Activated T-cell treated with anti-CD3 and anti-CD28 coated beads for 24 hours (primary cell): ENCODE data around the gene RASSF1.
"Not testable (repeated sequence)": the region's sequence is repeated elsewhere in the genome, so short reads cannot be mapped to it uniquely, and the experiment has no call there.

Source experiments
- DNase-seq: peaks from one replicate; pipeline ENCODE4 v3.0.0-alpha.2; 2020; ENCODE audit warnings: low read depth

The RASSF1 gene

DNA sequence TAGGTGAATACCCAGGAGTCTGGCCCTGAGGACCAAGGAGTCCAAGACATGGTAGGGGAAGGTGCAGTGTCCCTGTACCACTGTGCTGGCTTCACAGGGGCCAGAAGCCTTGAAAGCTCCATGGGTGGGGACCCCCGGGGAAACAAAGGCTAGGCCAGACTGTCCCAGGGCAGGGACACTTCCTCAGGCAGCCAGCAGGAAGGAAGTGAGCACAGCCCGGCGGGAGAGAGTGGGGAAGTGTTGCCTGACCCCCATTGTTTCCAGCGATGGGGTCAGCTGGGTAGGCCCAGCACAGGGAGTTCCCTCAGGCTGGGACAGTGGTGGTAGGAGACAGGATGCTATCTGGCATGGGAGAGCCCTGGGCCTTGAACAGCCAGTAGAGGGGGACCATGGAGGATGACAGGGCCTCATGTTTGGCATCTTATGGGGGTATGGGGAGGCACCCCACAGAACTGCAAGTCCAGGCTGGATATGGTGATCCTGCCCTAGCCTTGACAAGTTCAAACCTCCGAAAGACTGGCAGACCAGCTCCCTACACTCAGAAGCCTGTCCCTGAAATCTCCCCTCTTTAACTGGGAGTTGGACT, 16.9 kb downstream of the RASSF1 start:
- no peak for DNase-seq

DNA sequence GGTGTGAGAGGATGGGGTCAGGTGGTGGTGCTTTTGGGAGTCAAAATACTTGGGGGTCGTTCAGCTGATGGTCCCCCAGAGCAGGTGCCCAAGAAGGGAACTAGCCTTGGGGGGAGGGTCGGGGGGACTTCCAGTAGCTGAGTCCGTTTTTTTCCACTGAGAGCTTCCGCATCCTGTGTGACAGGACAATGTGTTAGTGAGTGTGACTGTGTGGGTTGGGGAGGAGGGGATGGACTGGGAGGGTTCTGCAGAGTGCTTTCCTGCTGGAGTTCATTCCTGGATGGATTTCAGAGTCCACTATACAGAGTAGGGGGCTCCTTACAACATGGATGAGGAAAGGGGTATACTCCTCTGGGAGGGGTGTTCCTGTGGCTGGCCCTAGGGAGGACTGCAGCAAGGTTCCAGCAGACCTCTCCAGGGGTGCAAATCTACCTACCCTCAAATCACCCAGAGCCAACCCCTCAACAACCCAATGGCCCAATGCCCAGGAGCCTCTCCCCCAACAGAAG, 17.5 kb downstream of the RASSF1 start:
- DNase-seq, result no peak

DNA sequence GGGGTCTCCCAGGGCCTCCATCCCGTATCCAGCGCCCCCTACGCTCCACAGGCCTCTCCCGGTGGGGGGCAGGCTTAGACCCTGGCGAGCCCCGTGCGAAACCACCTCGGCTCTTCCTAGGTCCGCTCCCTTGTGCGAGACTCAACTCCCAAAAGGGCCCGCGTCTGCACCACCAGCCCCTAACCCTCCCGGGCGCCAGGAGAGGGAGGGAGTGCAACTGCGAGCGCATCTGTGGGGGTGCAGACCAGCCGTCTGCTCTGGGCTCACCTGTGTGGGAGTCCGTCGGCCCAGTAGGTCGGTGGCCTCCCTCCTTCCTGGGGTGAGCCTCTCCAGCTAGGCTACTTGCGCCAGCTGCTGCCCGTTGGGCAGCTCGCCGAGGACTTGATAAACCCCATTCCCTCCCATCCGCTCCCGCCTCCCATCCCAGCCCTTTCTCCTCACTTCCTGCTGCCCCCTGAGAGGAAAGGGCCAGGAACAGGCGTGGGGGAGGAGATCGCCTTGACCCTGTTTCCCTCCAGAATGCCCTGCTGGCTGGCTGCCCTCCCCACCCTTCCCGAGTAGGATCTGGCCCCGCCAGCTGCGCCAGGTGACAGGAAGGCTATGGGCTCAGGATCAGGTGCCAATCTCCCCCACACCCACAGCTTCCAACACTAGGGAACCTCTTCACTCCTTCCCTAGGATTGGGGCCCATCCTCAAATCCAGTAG, 18.1 kb downstream of the RASSF1 start, which contains the start of gene HYAL2:
Gene HYAL2, minus strand, starts transcription at position 360 of the 706 bp plus-strand sequence. CDS start 2,256 bp downstream, outside the sequence.
- DNase-seq, result no peak

DNA sequence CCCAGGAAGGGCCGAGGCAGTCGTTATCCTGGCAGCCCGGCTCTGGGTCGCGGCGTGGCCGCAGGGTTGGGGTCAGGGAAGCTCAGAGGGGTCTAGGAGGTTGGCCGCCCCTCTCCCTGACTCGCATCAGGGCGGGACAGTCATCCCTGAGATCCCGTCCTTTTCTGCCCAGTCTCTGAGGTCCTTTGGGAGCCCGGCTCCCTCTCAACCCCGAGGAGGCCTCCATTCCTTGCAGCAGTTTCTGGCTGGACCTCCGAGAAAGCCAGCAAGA, 18.6 kb downstream of the RASSF1 start:
- DNase-seq, result no peak

DNA sequence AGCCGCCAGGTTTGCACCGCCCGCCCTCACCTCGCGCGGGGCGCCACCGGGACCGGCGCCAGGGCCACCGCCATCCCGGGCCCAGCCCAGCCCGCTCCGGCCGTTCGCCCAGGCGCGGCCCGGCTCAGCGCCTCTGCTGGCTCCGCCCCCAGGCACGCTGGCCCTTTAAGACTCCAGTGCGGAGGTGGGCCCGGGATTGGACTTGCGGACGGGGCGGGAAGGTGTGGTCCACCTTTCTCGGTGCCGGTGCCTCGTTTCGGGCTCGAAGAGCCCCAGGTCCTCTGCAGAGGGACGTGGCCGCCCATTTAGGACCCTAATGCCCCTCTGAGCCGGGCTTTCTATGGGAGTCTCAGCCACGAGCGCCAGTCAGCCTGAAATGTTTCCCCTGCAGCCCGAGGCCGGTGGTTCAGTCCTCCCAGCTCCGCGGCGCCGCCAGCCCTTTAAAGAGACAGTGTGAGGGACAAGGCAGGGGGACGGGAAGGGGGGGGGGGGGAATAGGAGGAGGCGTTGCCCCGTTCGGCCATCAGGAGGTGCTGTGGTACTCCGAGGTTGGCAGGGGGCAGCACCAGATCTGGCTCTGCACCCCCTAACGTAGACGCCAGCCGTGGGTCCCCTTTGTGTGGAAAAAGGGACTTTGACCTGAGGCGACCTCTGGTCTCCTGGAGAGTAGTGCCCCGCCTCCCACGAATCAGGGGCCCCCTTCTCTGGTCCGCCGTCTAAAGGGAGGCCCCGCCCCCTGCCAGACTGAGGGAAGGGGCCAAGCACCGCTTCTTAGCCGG, 19.1 kb downstream of the RASSF1 start:
- DNase-seq, result peak; percentile 76

DNA sequence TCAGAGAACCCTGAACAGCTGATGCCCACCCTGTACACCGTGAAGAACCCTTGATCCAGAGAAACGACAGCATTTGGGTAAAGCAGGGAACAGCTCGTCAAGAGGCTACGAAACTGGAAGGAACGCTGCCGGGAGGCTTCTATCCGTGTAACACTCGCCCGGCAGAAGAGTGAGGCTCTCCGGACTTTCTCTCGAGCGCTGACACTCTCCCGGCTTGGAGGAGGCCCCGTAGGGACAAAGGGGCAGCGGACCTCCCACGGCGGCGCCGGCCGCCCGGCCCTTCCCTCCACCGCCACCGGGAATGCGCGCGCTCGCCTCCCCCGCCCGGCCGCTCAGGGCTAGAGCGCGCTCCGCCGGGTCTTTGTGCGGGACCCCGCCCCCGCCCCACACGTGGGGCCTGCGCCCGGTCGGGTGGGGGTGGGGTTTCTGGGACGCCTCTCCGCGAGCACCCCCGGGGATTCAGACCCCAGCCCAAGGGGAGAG, 19.7 kb downstream of the RASSF1 start:
- peak; percentile 54 for DNase-seq

DNA sequence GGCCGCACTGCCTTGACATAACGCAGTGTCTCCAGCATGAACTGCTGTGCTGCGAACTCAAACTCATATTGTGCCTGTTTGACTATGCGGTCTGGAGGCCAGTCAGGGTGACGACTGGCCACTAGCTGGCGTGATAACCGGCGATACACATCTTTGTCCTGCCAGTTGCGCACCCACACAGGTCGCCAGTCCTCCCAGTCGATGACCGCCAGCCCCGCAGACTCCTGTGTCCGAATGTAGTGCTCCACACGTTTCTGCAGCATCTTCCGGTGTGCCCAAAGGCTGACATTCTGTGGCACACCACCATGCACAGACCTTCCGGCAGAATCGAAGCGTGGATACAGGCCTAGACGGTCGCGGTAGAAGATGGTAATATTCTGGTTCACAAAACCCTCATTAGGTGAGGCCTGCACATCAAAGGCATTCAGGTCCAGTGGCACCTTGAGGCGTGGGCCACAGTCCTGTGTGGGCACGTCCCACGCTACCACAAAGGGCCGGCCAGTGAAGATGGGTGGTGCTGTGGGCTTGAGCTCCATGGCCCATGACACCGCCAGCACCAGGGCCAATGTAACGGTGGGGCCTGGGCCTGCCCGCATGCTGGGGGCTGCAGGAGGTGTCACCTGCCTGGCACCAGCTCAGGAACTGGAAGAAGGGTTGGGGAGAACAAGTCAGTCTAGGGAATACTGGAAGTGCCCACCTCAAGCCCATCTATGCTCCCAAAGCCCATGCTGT, 20.6 kb downstream of the RASSF1 start:
- no peak for DNase-seq

DNA sequence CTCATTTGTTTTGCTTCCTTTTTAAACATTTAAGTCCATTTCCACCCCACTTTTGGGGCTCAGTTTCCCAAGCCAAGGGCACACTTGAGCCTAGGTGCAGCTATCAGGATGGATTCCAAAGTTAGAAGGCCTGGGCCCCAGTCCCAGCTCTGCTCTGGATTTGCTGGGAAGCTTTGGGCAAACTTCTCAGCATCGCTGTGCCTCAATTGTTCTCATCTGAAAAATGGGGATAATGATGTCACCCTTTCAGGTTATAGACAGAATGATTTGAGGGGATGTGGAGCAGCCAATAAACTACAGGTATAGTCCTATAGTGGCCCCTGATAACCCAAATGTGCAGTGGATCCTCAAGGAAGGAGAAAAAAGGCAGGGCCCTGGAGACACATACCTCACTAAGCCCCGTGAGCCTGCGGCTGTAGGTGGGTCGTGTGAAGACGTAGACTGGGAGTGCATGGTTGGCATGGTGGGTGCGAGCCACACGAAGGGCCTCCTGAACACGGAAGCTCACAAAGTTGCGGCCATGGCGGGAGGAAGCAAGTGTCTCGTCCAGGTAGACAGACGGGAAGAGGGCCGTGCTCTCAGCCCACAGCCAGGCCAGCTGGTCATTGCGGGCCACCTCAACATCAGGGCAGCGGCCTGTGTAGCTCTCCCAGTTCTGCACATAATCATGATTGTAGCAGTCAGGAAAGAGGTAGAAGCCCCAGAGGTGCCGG, 21.3 kb downstream of the RASSF1 start:
- no peak for DNase-seq

DNA sequence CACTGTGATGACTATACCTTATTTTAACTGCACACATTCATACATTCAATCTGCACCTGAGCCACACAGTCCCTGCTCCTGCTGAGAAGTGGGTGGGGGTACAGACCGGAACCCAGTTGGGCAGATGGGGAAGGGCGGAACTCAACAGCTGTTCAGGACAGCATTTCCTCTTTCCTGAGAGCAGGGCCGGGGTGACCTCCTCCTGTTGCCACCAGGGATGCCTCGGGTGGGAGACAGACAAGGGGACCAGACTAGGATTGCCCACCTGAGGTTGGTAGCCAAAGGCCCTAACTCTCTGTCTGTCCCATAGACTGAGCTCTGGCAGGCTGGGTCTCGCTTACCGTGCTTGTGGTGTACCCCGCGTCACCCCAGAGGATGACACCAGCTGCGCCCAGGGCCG, 22.0 kb downstream of the RASSF1 start:
- no peak for DNase-seq

DNA sequence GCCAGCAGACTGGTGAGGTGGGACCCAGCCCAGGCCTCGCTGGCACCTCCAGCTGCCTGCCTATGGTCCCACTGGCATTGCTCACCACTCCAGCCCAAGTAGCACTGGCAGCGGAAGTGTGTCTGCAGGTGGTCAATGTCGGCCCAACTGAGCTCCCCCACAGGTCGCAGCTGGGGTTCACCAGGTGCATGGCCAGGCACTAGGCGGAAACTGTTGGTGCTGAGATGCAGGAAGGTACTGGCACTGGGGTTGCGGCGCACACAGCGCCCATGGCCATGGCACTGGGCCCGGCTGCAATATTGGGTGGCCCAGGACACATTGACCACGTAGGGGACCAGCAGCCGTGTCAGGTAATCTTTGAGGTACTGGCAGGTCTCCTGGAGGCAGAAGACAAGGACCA, 22.5 kb downstream of the RASSF1 start:
- no peak for DNase-seq

DNA sequence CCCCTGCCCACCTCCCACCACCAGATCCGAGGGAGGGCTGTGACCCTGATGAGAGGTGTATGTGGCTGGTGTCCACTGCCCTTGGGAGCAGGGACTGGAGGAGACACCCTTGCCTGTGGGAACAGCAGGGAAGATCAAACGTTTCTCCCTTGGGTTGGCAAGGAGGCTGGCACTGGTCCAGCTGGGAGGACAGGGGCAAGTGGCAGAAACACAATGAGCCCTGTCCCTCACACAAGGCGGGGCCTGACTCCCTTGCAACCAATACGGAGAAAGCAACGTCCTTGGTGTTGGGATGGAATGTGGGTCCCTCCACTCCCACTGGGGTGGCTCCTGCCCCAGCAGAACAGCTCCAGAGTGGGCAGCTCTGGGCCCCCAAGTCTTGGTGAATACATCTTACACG, 23.3 kb downstream of the RASSF1 start:
- DNase-seq, result no peak

DNA sequence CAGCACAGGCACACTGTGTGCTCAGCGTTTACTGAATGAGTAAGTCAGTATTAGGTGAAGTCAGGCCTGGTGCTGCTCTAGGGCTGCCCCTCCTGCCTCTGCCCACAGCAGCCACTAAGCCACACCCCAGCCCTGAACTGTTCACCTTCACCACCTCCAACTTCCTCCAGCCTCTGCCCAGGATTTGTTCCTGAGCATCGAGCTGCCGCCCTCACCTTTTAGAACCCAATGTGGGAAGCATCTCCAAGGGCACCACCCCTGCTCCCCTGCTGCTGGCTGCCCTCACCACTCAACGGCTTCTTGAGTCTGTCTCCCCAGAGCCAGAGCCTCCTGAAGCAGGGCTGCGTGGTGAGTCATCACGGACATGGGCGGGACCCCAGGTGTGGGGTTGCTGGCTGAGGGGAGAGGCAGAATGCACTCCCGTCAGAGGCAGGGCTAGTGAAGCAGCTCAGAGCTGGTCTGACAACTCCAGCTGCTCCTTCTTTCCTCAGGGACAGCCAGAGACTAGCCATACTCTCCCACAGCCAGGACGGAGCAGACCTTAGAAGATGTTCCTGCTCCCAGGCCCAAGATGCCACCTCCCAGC, 23.9 kb downstream of the RASSF1 start:
- DNase-seq, result no peak

DNA sequence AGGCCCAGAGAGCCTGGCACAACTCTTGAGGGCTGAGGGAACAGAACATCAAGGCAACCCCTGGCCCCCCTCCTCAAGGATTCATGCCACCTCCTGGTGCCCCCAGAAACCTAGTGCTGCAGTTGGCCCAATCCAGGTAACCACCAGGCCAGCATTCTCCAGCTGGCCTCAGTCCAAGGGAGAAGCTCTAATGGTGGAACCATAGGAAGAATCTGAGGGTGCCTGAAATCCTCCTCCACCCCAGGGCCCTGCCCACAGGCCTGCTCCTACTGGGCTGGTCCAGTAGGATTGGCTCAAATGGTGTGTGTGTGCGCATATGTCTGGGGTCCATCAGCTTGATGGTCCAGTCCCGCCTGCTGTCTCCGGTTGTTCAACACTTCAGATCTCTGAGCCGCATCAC, 25.8 kb downstream of the RASSF1 start:
- no peak for DNase-seq

DNA sequence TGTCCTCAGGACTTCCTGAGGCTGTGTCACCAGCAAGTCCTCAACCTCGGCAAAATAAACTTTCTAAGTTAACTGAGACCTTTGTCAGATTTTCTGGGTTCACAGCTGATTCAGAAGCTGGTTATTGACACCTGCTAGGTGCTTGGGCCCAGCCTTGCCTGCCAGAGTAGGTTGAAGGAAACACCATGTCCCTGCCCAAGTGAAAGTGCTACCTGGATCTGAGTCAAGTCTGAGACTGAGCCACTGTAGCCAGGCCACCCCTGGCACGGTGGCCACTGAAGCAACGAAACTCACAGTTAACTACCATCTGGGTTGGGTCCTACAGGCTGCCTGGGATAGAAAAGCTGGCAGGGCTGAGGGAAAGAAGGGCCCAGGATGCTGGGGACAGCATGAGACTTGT, 26.3 kb downstream of the RASSF1 start:
- no peak for DNase-seq

DNA sequence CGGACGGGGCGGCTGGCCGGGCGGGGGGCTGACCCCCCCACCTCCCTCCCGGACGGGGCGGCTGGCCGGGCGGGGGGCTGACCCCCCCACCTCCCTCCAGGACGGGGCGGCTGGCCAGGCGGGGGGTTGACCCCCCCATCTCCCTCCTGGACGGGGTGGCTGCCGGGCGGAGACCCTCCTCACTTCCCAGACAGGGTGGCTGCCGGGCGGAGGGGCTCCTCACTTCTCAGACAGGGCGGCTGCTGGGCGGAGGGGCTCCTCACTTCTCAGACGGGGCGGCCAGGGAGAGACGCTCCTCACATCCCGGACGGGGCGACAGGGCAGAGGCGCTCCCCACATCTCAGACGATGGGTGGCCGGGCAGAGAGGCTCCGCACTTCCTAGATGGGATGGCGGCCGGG, 28.6 kb downstream of the RASSF1 start:
- DNase-seq, result not testable (repeated sequence)

DNA sequence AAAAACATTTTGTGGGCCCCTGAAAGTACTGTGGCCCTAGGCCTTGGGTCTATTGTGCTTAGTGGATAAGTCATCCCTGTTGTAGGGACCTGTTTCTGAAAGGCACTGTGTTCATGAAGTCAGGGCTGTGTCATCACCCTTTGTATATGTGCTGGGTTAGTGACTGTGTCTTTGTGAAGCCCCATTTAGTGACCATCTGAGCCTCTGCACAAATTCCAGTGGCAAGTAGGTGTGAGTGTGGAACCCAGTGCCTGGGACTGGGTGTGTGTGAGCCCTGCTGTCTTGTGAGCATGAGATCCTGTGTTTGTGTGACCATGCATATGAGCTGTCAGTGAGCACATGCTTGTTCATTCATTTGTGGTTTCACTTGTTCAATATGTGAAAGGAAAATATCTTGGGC, 36.0 kb downstream of the RASSF1 start:
- no peak for DNase-seq

DNA sequence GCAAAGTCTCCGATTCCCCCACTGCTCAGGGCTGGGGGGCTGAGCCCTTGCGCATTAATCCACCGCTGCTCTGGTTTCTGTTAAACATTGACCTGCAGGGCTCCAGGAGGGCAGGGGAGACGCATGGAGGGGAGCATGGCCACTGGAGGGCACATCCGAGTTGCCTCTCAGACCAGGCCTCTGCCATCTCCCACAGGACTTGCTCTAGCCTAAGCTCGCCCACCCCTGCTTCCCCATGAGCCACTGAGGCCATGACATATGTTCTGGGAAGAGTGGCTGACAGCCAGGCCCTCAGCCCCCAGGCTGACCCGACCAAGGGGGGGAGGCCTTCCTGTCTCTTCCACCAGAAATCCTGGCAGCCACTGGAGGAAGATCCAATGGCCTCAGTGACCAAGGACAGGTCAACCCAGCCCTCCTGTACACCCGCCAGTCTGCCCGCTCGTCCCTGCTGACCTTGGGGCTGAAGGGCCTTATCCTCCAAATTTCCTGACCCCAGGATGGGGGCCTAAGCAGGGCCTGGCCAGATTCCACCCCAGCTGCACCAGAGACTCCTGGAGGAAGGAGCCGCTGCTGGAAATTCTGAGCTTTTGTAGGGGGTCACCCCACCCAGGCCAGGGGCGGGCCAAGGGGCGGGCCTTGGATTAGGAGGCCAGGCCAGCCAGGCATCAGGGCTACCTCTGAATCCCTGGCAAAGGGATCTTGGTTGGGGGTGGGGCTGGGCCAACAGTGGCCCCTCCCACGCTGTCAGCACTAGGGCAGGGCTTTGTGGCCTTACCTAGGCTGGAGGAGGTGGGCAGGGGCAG, 37.4 kb downstream of the RASSF1 start, which contains the start of gene HYAL1:
Gene HYAL1, minus strand, starts transcription at position 562 of the 803 bp plus-strand sequence. CDS start 618 bp downstream, outside the sequence.
- no peak for DNase-seq

DNA sequence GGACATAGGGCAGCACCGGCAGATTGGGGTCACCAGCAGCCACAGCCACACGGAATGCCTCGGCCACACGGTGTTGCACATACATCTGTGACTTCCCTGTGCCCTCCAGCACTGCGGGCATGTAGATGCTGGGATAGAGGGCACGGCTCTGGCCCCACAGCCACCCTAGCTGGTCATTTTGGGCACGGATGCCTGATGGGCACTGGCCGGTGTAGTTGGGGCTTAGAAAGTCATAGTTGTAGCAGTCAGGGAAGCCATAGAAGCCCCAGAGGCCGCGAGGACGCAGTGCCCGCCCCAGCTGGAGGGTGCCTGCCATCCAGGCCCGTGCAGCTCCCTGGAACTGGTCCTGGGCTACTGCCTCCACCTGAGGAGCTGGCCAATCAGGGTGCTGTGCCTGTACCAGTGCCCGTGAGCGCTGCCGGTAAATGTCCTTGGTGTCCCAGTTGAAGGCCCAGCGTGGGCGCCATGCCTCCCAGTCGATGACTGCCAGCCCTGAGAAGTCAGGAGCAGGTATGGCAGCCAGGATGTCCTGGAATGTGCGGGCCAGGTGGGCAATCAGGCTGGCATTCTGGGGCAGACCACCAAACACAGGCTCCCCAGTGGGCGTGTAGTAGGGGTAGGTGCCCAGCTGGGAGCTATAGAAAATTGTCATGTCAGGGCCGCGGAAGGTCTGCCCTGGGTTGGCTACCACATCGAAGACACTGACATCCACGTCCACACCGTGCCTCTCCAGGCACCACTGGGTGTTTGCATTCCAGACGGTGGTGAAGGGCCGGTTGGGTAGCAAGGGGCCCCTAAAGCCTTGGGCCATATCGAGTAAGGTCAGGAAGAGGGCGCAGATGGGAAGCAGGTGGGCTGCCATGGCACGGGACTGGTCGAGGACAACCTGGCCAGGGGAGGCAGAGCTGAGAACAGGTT, 38.3 kb downstream of the RASSF1 start:
- DNase-seq, result no peak

DNA sequence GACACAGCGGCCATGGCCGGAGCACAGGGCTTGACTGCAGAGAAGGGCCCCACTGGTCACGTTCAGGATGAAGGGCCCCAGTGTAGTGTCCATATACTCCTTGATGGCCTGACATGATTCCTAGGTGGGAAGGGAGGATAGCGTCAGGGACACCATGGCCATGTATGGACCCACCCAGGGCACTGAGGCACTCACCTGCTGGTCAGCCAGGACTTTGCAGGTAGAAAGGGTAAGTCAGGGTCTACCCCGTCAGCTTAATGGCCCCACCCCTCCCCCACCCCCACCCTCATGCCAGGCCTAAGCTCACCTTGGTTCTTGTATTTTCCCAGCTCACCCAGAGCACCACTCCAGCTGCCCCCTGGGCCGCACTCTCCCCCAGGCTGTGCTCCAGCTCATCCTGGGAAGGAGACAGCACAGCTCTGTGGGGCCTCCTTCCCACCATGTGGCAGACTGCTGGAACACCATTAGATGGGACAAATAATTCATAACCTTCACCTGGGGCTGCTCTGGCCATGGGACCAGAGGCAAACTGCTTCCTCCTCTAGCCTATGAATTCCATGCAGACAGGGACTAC, 39.9 kb downstream of the RASSF1 start:
- no peak for DNase-seq
